Upper lobe of left lung (tissue), 4 donors: ENCODE results near the gene TSPYL1.

ENCODE experiments used
- POLR2A ChIP-seq, 4 donors: fragments of 450-650 bp; IDR thresholded peaks; one replicate each; pipeline ENCODE4 v1.5.1; 2016 to 2017; ENCODE audit warnings: antibody characterized with exemption in 4 of 4, mild to moderate bottlenecking in 2 of 4
- POLR2AphosphoS5 ChIP-seq, 2 donors: sonication (generic); formaldehyde crosslinking; IDR thresholded peaks; one replicate each; pipeline ENCODE4 v1.5.1; 2017; ENCODE audit warnings: antibody characterized with exemption in 2 of 2
- TF ChIP-seq, protein P1 (sequence below), 6 experiments: fragments of 450-650 bp in 4 of 6; fragments of 200-600 bp in 2 of 6; sonication (generic) in 2 of 6; IDR thresholded peaks; one replicate each; pipeline ENCODE4 v1.5.1; 2016 to 2019; ENCODE audit warnings: antibody characterized with exemption in 6 of 6

DNA sequence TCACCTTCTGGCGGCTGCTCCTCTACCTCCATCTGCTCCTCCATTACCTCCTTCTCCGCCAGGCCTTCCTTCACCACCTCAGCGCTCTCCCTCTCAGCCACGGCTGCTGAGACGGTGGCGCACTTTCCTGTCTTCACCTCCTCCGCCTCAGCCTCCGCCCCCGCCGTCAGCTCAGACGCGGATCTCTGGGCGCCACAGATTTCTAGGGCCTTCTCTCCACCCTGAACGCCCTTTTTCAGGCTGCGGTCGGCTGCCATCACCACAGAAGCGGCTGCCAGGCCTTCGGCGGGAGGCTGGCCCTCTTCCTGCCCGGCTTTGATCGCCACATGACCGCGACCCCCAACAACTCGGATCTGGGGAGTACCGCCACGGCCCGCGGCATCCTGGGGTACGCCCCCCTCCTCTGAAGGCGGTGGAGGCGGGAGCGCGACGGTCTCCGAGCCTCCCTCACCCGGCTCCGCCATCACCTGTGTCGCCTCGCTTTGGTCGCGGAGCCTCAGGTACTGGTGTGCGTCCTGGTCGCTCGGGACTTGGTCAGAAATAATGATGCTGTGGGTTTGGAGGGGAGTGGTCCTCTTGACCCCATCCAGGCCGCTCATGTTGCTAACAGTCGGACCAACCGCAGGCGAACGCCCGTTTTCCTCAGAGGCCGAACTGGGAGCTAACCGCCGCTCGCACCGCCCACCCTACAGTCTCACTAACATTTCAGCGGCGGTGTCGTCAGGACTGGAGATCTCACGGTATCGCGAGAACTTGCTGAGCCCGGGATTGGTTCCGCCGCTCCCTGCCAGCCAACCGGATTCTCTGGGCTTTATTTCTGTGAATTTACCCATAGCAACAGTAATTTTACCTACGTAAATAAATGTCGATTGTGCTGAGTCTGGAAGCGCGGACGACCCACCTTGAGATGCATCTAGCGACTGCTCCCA, at the start of gene TSPYL1:
- TF ChIP-seq, protein P1, sequence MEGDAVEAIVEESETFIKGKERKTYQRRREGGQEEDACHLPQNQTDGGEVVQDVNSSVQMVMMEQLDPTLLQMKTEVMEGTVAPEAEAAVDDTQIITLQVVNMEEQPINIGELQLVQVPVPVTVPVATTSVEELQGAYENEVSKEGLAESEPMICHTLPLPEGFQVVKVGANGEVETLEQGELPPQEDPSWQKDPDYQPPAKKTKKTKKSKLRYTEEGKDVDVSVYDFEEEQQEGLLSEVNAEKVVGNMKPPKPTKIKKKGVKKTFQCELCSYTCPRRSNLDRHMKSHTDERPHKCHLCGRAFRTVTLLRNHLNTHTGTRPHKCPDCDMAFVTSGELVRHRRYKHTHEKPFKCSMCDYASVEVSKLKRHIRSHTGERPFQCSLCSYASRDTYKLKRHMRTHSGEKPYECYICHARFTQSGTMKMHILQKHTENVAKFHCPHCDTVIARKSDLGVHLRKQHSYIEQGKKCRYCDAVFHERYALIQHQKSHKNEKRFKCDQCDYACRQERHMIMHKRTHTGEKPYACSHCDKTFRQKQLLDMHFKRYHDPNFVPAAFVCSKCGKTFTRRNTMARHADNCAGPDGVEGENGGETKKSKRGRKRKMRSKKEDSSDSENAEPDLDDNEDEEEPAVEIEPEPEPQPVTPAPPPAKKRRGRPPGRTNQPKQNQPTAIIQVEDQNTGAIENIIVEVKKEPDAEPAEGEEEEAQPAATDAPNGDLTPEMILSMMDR (IDR thresholded peaks at IDR 0.05) = peak in 1 of 6 experiments; percentile 16
- TF ChIP-seq POLR2A (IDR thresholded peaks at IDR 0.05) (peak in 3 of 4 donors; percentile 96 to 98 (median 98)), POLR2AphosphoS5 (IDR thresholded peaks at IDR 0.05) (peak; percentile 97 to 99)
